ENCODE results near the gene ATP10A.

Gene ATP10A

DNA sequence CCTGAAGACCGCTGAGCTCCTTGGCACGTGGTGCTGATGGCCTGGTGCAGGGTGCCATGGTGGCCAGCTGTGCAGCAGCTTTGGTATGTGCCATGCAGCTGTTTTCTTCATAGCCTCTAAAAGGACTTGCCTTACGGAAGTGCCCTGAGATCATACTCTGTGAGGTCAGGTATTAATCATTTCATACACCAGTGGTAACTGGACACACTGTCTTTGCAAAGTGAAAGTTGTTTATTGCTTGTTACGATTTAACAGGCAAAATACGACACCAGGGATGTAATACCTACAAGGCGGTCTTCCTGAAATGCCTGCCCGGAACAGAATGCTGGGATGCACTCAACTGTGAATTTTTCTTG is 184.6 kb downstream of the ATP10A start:
- TF ChIP-seq ZNF70 (CRISPR knock-in tag; IDR thresholded peaks at IDR 0.05) (no peak), OSR1 (CRISPR knock-in tag; IDR thresholded peaks at IDR 0.05) (no peak), PPARA (CRISPR knock-in tag; IDR thresholded peaks at IDR 0.05; ENCODE audit: borderline replicate concordance) (no peak), RARB (CRISPR knock-in tag; IDR thresholded peaks at IDR 0.05) (no peak), ZC3H10 (CRISPR knock-in tag; IDR thresholded peaks at IDR 0.05) (no peak), ARNTL (CRISPR knock-in tag; IDR thresholded peaks at IDR 0.05; ENCODE audit: borderline replicate concordance, low read depth) (no peak), CSRNP3 (CRISPR knock-in tag; IDR thresholded peaks at IDR 0.05) (no peak), GLIS3 (CRISPR knock-in tag; IDR thresholded peaks at IDR 0.05) (no peak)
- TF ChIP-seq, protein P1, sequence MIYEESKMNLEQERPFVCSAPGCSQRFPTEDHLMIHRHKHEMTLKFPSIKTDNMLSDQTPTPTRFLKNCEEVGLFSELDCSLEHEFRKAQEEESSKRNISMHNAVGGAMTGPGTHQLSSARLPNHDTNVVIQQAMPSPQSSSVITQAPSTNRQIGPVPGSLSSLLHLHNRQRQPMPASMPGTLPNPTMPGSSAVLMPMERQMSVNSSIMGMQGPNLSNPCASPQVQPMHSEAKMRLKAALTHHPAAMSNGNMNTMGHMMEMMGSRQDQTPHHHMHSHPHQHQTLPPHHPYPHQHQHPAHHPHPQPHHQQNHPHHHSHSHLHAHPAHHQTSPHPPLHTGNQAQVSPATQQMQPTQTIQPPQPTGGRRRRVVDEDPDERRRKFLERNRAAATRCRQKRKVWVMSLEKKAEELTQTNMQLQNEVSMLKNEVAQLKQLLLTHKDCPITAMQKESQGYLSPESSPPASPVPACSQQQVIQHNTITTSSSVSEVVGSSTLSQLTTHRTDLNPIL (CRISPR knock-in tag; IDR thresholded peaks at IDR 0.05; ENCODE audit: low read depth) = no peak
- TF ChIP-seq, protein P2, sequence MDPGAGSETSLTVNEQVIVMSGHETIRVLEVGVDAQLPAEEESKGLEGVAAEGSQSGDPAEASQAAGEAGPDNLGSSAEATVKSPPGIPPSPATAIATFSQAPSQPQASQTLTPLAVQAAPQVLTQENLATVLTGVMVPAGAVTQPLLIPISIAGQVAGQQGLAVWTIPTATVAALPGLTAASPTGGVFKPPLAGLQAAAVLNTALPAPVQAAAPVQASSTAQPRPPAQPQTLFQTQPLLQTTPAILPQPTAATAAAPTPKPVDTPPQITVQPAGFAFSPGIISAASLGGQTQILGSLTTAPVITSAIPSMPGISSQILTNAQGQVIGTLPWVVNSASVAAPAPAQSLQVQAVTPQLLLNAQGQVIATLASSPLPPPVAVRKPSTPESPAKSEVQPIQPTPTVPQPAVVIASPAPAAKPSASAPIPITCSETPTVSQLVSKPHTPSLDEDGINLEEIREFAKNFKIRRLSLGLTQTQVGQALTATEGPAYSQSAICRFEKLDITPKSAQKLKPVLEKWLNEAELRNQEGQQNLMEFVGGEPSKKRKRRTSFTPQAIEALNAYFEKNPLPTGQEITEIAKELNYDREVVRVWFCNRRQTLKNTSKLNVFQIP (CRISPR knock-in tag; IDR thresholded peaks at IDR 0.05; ENCODE audit: borderline replicate concordance, low read depth) = no peak
- no peak for ATAC-seq

- ATAC-seq = no peak
- no peak for TF ChIP-seq TSHZ2 (CRISPR knock-in tag; IDR thresholded peaks at IDR 0.05)
- TF ChIP-seq, protein P1 (CRISPR knock-in tag; IDR thresholded peaks at IDR 0.05; ENCODE audit: low read depth) = no peak
- TF ChIP-seq TOX (CRISPR knock-in tag; IDR thresholded peaks at IDR 0.05; ENCODE audit: borderline replicate concordance) = no peak
- no peak for TF ChIP-seq ZNF8 (CRISPR knock-in tag; IDR thresholded peaks at IDR 0.05)
- TF ChIP-seq, protein P3, sequence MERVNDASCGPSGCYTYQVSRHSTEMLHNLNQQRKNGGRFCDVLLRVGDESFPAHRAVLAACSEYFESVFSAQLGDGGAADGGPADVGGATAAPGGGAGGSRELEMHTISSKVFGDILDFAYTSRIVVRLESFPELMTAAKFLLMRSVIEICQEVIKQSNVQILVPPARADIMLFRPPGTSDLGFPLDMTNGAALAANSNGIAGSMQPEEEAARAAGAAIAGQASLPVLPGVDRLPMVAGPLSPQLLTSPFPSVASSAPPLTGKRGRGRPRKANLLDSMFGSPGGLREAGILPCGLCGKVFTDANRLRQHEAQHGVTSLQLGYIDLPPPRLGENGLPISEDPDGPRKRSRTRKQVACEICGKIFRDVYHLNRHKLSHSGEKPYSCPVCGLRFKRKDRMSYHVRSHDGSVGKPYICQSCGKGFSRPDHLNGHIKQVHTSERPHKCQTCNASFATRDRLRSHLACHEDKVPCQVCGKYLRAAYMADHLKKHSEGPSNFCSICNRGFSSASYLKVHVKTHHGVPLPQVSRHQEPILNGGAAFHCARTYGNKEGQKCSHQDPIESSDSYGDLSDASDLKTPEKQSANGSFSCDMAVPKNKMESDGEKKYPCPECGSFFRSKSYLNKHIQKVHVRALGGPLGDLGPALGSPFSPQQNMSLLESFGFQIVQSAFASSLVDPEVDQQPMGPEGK (CRISPR knock-in tag; IDR thresholded peaks at IDR 0.05; ENCODE audit: borderline replicate concordance) = no peak
- TF ChIP-seq ESRRG (CRISPR knock-in tag; IDR thresholded peaks at IDR 0.05) = no peak
- TF ChIP-seq GLIS3 (CRISPR knock-in tag; IDR thresholded peaks at IDR 0.05) = no peak
- TF ChIP-seq CSRNP3 (CRISPR knock-in tag; IDR thresholded peaks at IDR 0.05) = no peak
- TF ChIP-seq ZFP30 (CRISPR knock-in tag; IDR thresholded peaks at IDR 0.05) = no peak
These were observed 185.2 kb downstream of the ATP10A start for GRCh38 chr15:25677719-25678499.
